GM19438 (cell line): ENCODE data around the gene SERPINE1.

ENCODE experiments used
- ATAC-seq: cut with Tn5 transposase; IDR thresholded peaks from one replicate; pipeline ENCODE4 v1.9.1; 2021; ENCODE audit warnings: low read depth; ENCODE audit not compliant: unreplicated experiment

Gene SERPINE1

DNA sequence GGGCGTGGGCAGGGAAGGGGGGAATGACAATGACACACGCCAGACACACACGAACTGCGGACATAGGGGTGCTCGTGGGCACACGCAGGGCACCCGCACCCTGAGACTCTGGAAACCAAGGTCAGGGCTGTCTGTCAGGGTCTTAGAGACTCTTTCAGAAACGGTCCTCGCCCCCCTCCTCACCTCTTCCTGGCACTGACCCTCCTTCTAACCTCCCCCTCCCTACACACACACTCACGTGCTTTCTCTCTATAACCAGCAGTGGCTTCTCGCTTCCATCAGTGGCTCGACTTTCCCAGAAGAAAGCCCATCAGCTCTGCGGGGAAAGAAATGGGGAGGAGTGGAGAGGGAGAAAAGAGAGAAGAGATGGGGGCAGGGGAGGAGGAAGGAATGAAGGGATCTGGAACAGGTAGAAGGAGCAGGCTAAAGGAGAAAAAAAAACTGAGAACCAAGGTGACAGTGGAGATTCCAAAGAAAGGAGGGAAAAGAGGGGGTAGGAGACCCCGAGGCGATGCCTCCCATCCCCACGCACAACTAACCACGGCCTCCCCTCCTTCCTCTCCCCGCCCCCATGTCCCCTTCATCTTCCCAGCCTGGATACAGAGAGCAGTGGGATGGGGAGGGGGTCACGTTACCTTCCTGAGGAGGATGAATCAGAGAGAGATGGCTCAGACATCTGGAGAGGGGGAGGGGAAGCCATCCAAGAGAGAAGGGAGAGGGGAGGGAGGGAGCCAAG, 40.2 kb downstream of the SERPINE1 start:
- no peak for ATAC-seq

DNA sequence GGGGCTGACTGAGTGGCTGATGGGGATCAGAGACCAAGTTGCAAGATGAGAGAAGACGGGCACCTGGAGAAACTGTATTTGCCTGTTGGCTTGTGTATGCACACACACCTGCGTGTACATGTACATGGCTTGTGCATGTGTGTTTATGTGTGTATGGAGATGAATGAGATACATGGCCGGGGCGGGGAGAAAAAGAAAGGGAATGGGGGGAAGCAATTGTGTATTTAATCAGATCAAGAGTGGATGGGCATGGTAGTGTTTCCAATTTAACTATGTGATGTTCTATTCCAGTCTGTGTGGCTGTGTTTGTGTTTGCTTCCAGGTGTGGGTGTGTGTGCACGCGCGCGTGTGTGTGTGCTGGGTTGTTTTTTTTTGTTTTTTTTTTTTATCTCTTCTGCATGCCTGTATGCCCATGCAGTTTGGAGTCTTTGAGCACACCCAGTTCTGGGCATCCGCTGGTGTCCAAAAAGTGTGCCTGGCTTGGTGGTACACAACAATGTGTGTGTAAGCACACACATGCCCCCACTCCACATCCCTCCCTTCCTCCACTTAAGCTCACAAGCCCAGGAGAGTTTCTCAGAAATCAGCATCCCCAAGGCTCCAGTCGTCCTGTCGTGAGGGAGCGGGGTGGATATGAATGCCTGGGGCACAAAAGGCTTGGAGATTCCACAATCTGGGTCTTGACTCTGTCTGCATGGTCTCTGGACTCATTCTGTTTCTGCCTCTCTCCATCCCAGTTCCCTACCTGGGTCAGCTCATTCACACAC, 40.9 kb downstream of the SERPINE1 start:
- ATAC-seq, result no peak

DNA sequence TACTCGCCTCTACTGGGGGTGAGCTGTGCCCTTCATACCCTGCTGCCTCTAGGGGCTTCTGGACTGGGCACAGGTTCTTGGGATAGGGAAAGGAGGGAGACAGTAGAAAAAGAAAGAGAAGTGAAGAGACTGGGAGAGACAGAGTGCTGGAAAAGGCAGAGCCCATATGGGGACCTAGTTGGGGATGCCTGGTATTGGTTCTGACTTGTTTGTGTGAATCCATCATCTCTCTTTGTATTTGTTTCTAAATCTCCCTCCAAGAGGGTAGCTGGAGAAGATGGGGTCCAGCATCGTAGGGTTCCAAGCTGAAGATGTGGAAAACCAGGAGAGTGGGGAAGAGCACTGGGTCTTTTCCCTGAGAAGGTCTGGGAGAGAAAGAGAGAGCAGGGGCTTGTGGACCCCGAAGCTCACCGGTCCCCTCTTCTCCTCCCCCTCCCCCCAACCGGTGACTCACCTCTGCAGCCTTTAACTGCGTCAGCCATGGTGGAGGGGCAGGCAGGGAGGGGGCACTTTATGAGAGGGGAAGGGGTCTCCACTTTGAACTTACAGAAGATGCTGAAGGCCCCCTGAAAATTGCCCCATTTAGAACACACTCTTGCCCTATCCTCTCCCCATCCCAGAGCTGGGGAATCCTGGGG, 41.6 kb downstream of the SERPINE1 start:
- ATAC-seq, result no peak

DNA sequence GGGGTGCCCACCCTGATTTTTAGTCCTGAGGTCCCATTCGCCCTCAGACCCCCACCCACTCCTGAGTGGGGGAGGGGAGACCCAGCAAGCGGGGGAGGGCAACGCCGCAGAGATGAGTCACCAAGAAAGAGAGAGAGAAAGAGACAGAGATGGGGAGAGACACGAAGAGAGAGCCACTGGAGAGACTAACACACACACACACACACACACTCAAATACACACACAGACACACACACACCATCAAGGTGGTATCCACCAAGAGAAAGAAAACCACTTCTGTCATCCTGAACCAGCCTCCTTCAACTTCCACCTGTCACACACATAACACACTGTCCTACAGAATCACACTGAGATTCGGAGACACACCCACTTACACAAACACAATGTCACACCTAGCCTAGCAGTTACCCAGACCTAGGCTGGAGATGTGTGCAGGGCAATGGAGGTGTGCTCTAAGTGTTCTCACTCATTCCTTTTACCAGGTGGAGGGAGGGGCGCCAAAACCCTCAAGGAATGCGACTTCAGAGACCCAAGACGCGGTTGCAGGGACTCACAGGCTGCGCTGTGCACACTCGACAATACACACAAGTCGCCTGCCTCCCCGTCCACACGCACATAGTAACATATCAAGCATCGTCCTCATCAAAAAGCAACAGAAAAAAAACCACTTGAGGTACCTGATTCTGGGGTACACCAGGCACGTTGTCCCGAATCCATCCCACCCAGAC, 42.4 kb downstream of the SERPINE1 start:
- ATAC-seq, result no peak

DNA sequence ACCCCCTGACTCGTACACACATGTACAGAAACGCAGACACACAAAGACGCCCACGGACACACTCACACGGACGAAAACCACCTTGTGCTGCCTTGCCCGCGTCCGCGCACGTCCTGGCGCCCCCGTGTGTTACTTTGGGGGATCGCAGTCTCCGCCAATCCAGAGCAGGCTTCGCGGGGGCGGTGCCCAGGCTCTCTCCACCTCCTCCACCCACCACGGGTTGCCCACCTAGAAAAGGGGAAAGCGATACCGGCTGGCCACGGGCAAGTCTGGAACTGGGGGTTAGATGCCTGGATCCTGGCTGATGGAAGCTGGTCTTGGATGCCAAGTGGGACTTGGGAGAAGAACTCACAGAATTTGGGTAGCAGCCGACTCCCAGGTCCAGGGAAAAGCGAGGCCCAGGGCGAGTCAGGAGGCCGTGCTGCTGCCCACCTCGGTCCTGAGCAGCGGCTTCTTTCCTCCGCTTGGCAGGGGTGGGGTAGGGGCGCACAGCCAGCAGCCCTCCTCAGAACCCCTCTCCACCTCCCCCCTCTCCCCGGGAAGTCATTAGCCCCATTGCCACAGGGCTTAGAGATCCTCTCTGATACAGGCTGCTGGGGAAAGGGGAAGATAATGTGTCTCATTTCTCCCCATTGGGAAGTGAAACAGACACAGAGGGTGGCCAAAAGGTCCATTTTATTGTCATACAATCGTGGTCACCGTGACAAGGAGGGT, 43.1 kb downstream of the SERPINE1 start:
- no peak for ATAC-seq

DNA sequence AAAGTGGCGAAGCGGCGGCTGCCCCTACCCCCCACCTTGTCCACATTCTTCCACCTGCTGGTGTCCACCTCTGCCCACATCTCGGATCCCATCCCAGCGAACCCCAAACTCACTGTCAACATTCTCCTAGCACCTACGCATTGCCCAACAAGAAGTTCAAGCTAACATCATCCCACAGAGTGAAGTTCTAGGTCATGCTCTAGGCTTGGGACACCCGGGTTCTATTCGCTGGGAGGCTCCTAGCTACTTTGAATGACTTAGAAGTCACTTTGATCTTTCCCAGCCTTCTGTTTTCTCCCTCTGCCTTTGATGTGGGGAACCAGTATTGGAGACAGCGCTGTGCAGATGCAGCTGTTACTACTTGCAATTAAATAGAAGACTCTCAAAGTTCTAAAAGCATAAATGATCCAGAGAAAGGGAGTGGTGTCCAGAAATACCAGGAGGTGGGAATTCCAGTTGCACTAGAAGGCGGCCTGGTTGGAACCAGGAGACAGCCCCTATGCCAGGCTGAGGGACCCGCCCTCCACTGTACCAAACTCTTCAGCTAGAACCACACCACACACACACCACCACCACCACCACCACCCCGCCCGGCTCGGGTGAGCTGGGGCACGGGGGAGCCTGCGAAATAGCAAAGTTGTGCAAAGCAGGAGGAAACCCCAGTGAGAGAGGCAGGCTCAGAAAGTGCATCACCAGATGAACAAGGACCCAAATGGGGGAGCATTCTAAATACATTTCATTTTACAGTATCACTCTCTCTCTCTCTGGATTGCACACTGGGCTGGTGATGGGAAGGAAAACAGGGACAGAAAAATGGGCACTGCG, 43.9 kb downstream of the SERPINE1 start:
- no peak for ATAC-seq

DNA sequence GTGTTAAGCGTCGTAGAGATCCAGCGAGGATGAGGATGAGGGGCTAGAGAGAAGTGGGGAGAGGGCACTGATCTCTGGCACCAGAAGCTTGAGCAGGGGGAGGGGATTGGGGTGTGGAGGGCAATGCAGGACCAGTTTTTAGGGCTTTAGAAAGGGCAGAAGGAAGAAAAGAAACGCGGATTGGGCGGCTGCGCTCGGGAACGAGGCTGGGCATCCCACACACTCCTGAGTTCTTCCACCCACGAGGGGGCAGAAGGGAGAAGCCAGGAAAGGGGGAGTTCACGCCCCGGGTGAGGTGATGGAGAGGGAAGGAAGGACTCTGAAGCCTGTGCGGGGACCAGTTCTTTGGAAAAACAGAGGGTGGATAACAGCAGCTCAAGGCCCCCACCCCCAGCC, 44.5 kb downstream of the SERPINE1 start:
- ATAC-seq, result no peak

DNA sequence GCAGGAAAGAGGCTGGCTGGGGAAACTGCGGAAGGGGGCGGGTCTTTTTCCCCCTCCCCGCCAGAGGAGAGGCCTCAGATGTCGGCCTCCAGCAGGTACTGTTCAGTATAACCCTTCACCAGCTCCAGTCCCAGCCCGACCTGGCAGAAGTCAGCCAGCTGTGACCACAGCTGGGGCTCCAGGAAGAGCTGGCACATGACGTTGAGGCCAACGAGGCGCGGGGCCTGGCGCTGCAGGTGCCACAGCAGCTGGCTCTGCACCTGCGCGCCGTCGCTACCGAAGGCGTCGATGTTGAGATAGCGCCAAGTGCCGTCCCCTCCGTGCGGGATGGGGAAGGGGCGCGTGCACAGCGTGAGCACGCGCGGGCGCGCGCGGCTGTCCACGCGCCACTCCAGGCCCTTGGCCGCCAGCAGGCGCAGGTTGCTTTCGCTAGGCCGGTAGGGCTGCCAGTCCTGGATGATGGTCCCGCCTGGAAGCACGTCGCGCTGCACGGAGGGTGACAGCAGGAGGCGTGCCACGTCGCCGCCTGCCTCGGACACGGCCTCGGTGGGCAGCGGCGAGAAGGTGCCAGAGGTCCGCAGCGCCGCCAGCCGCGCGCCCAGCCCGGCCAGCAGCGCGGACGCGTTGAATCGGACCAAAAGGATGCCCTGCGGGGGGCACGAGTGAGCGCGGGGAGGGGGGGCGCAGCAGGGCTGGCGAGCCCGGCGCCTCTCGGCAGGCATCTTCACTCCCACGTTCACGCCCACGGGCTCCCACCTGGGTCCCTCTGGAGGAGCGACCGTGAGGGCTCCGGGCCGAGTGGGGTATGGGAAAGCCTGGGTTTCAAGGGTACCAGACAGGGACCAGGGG, 45.3 kb downstream of the SERPINE1 start:
- ATAC-seq, result no peak

DNA sequence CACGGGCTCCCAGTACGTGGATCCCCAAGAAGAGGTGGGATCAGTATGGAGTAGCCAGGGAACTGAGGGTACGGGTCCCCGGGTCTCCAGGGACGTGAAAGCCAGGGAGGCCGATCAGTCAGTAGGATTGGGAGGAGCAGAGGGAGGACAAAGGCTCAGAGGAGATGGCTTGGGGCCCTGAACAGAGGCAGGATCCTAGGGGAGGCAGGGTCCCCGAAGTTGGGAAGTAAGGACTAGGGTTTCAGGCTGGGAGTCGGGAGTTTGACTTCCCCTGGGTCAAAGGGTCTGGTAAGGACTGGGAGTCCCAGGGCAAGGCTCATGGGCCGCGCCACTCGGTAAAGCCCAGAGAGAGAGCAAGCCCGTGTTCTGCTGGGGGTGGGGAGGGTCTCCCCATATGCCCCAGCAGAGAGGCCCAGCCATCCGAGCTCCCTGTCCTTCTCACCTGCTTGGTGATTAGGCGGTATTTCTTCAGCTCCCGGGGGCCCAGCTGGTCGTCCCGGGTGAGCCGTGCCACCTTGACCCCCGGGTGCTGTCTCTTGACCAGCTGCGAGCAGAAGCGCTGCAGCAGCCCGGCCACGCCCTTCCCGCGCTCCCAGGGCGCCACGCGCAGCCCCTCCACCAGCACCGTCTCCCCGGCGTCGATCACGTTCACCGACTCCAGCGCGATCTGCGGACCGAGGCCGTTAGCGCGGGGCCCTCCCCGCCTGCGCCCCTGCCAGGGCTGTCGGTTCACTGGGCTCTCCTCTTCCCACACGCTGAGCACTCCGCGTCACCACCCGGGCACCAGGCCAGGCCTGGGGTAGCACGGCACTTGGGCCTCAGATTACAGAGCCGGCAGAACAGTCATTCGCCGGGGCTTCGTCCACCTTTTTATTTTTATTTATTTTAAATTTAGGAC, 46.2 kb downstream of the SERPINE1 start:
- ATAC-seq, result no peak

DNA sequence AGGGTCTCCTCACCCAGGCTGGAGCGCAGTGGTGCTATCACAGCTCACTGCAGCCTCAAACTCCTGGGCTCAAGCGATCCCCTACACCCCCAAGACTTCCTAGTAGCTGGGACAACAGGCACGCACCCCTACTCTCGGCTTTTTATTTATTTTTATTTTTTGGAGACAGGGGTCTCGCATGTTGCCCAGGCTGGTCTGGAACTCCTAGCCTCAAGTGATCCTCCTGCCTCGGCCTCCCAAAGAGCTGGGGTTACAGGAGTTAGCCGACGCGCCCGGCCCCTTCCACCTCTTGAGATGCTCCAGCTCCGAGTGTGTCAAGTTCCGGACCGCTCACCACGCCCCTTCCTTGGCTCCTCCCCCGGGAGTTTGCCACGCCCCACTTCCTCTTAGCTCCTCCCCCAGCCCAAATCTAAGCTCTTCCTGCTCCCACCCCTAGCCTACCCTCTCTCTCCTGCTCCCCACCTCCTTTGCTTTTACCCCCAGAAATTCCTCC, 46.9 kb downstream of the SERPINE1 start:
- ATAC-seq, result no peak

DNA sequence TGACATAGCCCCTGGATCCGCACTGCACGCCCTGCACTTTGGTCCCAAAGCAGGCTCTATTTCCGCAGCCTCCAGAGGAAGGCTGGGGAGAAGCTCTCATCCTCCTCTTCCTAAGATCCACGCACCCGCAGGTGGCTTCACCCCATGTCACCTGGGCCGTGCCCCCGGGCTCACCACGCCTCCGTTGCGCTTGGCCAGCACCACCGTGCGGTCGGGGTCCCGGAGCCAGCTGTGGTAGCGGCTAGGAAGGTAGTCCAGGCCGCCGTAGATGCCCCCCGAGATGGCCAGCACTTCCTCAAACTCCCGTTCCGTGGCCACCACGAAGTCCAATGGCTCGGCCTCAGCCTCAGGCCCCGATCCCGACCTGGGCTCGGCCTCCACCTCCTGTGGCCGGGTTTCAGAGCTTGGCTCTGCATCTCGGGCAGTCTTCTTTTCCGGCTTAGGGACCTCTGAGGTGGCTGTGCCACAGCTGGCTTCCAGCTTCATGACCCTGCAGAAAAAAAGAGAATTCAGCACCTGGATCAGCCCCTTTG, 47.5 kb downstream of the SERPINE1 start:
- ATAC-seq, result no peak

DNA sequence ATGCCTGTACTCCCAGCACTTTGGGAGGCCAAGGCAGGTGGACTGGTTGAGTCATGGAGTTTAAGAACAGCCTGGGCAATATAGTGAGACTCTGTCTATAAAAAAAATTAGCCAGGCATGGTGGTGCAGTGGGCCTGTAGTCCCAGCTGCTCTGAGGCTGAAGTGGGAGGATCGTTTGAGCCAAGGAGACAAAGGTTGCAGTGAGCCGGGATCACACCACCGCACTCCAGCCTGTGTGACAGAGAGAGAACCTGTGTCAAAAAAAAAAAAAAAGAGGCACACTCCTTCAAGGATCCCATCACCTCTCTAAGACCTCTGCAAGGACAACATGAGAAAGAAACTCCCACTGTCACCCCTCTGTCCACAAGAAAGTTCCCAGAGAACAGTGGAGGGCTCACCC, 48.8 kb downstream of the SERPINE1 start:
- ATAC-seq, result no peak

DNA sequence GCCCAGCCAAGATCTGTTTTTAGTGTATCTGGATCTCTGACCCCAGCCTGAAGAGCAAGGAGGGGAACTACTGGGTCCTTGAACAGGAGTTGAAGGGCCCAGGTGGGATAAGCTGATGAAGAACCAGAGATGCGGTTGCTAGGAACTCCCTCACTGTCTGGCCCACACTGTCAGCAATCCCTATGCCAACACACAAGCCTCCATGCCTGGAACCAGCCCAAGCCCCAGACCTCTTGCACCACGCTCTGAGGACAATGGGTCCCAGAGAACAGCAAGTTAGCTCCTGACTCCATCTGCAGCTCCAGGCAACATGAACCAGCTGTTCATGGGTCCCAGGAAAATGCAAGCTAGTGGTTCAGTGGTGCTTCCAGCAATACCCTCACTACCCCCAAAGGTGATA, 50.7 kb downstream of the SERPINE1 start:
- no peak for ATAC-seq

DNA sequence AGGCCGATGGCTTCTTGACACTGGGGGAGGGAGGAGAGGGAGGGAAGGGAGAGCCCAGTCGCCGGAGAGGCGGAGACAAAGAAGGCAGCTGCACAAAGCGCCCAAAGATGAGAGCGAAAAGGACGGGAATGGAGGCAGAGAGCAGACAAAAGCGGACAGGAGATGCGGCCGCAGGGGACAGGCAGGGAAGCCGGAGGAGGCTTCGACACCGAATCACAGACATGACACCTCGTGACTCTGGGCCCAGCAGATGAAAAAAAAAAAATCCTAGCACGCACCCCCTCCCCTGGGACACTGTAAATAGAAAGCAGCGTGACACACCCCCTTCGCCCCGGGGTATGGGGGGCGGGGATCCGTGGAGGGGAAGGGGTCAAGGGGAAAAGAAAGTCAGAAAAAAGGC, 52.2 kb downstream of the SERPINE1 start:
- no peak for ATAC-seq

DNA sequence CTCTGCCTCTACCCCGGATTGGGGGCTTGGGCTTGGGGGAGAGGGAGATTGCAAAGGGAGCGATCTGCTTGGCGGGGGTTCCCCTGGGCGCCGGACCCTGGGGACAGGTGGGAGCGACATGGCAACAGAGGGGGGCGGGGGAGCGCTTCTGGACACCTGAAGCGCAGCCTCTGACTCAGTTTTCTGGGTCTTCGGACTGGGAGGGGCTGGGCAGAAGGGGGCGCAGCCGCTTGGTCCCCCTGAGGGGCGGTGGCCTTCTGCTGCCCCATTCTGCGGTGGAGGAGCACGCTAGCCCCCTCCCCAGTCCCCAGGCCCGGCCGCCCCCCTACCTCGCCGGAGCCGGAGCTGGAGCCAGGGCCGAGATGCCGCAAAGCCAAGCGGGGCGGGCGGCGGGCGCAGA, 52.8 kb downstream of the SERPINE1 start:
- ATAC-seq, result no peak

DNA sequence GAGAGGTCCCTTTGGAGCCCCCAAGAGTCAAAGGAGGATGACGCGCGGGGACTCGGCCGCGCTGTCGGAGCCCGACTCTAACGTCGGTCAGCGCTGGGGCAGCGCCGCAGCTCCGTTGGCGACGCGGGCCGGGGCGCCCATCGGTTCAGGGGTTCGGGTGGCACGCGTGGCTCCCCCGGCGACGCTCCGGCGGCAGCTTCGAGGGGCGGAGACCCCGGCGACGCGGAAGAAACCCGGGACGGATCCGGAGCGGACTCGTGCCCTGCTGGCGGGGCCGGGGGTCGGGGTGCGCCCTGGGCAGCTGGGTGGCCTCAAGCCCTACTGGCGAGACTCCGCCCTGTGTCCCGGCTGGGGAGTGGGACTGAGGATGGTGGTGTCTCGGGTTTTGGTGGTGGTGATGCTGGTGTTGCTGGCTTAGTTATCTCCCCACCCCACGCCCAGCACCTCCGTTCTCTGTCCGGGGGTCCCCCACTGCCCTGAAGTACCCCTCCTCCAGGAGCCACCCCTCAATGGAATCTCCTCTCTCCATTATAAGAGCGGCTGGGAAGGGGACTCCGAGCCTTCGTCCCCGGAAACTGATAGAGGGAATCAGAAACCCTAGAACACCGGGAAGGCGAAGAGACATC, 53.3 kb downstream of the SERPINE1 start, which contains the start of gene NAT16:
TSS of gene NAT16 (minus strand) at position 164 of the 626 bp plus-strand sequence. CDS start 5,486 bp downstream, outside the sequence.
- ATAC-seq, result no peak
